GM21529 (cell line): Measurements from ENCODE around the gene RAD51AP2.

Source experiments
- ATAC-seq: cut with Tn5 transposase; IDR thresholded peaks from one replicate; pipeline ENCODE4 v1.9.1; 2021; ENCODE audit not compliant: unreplicated experiment

RAD51AP2 gene

DNA sequence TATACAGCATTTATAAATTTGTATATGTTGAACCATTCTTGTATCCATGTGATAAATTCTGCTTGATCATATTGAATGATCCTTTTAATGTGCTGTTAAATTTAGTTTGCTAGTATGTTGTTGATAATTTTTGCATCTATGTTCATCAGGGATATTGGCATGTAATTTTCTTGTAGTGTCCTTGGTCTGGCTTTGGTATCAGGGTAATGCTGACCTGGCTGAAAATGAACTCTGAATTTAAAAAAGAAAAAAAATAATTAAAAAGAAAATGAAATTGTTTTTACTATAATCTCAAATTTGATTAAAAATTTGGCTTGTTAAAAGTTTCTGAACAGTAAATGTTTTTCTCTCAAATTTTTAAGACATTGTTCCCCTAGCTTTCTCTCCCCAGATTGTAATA, 46.3 kb downstream of the RAD51AP2 start:
- ATAC-seq, result no peak

DNA sequence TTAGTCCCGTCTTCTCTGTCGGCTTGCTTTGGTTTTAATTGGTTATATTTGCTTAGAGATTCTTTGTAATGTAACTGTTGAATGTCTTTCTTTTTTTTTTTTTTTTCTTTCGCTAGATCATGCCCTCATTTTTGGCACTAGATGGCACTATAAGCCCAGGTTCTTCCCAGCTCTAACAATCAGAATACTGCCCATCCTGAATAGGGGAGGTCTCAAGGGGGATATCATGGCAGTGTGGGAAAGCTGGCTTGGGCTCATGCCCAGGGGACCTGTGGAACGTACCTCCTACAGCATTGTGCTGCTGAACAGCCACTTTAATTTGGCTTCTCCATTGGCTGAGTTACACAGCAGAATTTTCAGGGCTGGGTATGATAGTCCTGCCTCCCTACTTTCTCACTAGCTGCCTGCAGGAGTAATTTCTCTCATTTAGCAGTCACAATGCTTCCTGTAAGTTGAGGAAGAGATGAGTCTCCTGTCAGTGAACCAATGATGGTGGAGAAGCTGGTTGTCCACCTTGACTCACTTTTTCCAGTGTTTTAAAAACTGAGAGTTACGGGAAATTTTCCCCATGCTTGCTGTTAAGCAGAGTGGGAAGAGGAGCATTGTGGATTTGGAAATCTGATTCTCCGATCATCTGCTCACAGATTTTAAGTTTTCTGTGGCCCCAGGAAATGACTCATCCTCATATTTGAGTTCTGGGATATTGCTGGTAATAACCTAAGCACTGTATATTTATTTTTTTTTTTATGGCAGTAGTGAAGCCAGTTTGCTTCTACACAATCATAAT, 47.2 kb downstream of the RAD51AP2 start:
- no peak for ATAC-seq

DNA sequence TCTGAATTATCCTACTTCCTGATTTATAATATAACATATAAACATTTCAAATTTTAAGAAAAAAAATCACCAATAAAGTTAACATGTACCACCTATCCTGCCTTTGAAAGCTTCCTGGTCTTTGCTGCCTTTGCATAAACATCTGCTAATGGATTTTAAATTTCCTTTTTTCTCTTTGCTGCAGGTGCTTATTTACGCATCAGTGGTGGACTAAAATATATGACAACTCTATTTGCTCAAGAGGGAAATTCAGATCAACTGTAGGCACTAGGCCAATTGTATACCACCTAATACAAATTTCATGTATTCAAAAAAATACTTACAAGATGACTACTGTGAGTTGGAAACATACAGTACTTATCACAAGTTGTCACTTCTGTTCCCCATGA, 57.2 kb downstream of the RAD51AP2 start:
- no peak for ATAC-seq
